HEK293T (cell line): ENCODE results near the gene GIPR.
A peak's percentile ranks its signal among the peaks of the same experiment; 100 is the strongest.
"Not testable (repeated sequence)": the region's sequence is repeated elsewhere in the genome, so short reads cannot be mapped to it uniquely, and the experiment has no call there.

Experiments
- CTCF ChIA-PET: fragments of 350-600 bp; formaldehyde crosslinking; extraction: SDS; loops from one replicate; lab custom pipeline; 2021; ENCODE audit warnings: antibody characterized with exemption, inconsistent platforms; lab: Yijun Ruan, JAX
- POLR2A ChIA-PET: fragments of 350-600 bp; formaldehyde crosslinking; extraction: SDS; loops from one replicate; lab custom pipeline; 2020; ENCODE audit warnings: antibody characterized with exemption, inconsistent platforms; lab: Yijun Ruan, JAX
- DNase-seq: peaks from one replicate; pipeline ENCODE4 v3.0.0; 2012; ENCODE audit warnings: mixed read lengths; ENCODE audit errors: extremely low spot score
- ARNT ChIP-seq: fragments of 450-650 bp; IDR thresholded peaks from 2 replicates; pipeline ENCODE4 v1.6.1; 2017; ENCODE audit warnings: mild to moderate bottlenecking
- BHLHE40 ChIP-seq: fragments of 450-650 bp; IDR thresholded peaks from 2 replicates; pipeline ENCODE4 v1.6.1; 2016; ENCODE audit warnings: mild to moderate bottlenecking, moderate library complexity, borderline replicate concordance
- CTBP1 ChIP-seq: fragments of 450-650 bp; IDR thresholded peaks from 2 replicates; pipeline ENCODE4 v1.6.1; 2016; ENCODE audit warnings: borderline replicate concordance
- ELF4 ChIP-seq: fragments of 450-650 bp; IDR thresholded peaks from 2 replicates; pipeline ENCODE4 v1.6.1; 2017; ENCODE audit warnings: antibody characterized with exemption
- FOXA1 ChIP-seq: fragments of 450-650 bp; IDR thresholded peaks from 2 replicates; pipeline ENCODE4 v1.6.1; 2016; ENCODE audit warnings: mild to moderate bottlenecking
- FOXK2 ChIP-seq: fragments of 450-650 bp; IDR thresholded peaks from 2 replicates; pipeline ENCODE4 v1.6.1; 2016; ENCODE audit warnings: mild to moderate bottlenecking
- FOXM1 ChIP-seq: fragments of 450-650 bp; IDR thresholded peaks from 2 replicates; pipeline ENCODE4 v1.6.1; 2017; ENCODE audit warnings: mild to moderate bottlenecking, borderline replicate concordance
- HDGF ChIP-seq: fragments of 450-650 bp; IDR thresholded peaks from 2 replicates; pipeline ENCODE4 v1.6.1; 2017; ENCODE audit warnings: antibody characterized with exemption, borderline replicate concordance
- L3MBTL2 ChIP-seq: fragments of 450-650 bp; conservative IDR thresholded peaks from 2 replicates; pipeline ENCODE4 v1.6.1; 2016; ENCODE audit warnings: mild to moderate bottlenecking
- LEF1 ChIP-seq: fragments of 450-650 bp; IDR thresholded peaks from 2 replicates; pipeline ENCODE4 v1.6.1; 2017; ENCODE audit warnings: mild to moderate bottlenecking, borderline replicate concordance
- NFRKB ChIP-seq: fragments of 450-650 bp; IDR thresholded peaks from 2 replicates; pipeline ENCODE4 v1.6.1; 2016; ENCODE audit warnings: mild to moderate bottlenecking, moderate library complexity
- PKNOX1 ChIP-seq: fragments of 450-650 bp; IDR thresholded peaks from 2 replicates; pipeline ENCODE4 v1.6.1; 2016
- SP1 ChIP-seq: fragments of 450-650 bp; IDR thresholded peaks from 2 replicates; pipeline ENCODE4 v1.6.1; 2017
- SUZ12 ChIP-seq: fragments of 450-650 bp; IDR thresholded peaks from 2 replicates; pipeline ENCODE4 v1.6.1; 2016; ENCODE audit warnings: mild to moderate bottlenecking
- TARDBP ChIP-seq: fragments of 450-650 bp; IDR thresholded peaks from 2 replicates; pipeline ENCODE4 v1.6.1; 2016
- ZNF384 ChIP-seq: fragments of 450-650 bp; IDR thresholded peaks from 2 replicates; pipeline ENCODE4 v1.6.1; 2016

The GIPR gene

DNA sequence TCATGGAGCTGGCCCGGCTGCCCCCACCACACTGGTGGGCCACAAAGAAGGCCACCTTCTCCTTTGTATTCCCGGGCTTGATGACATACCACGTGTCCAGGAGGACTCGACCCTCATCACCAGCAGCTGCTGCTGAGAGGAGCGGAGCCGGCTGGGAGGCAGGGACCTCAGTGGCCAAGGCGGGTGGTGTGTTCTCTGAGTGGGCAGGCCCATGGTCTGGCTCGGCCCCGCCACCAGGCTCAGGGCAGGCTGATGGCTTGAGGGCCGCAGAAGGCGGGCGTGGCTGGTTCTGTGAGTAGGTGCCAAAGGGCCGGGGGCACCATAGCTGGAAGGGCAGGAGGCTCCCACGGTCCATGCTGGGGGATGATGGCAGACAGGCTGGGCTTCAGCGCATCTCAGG lies 45.1 kb downstream of the GIPR start:
- CTCF ChIA-PET: no interaction called here
- no peak for DNase-seq

GRCh38 chr19:45715139-45715538 lies 47.1 kb downstream of the GIPR start:
- DNase-seq: no peak
- no peak for TF ChIP-seq ELF4
- TF ChIP-seq ARNT: no peak
- no peak for TF ChIP-seq LEF1
- TF ChIP-seq TARDBP: no peak
- no peak for TF ChIP-seq CTBP1
- TF ChIP-seq FOXA1: no peak
- TF ChIP-seq L3MBTL2: no peak
- TF ChIP-seq SUZ12: no peak
- TF ChIP-seq PKNOX1: no peak
- TF ChIP-seq NFRKB: no peak
- TF ChIP-seq FOXK2: no peak
- no peak for TF ChIP-seq BHLHE40
- TF ChIP-seq HDGF: no peak
- no peak for TF ChIP-seq FOXM1
- no peak for TF ChIP-seq SP1
- no peak for TF ChIP-seq ZNF384
- POLR2A ChIA-PET: interaction anchor here (1.0 to 5.9 kb wide), 3 partner anchors 15 to 54 kb away, joined by 3 to 41 read pairs (median 5); partner anchors contain the start of genes FBXO46, QPCTL, SIX5 and SNRPD2
- CTCF ChIA-PET: interaction anchor here (1.0 to 1.4 kb wide), 2 partner anchors 23 to 54 kb away, joined by 4 read pairs; partner anchors contain the start of genes QPCTL, SIX5 and SNRPD2

More for the DNA sequence above, 45.1 kb downstream of the GIPR start:
- TF ChIP-seq LEF1: no peak
- TF ChIP-seq ARNT: no peak
- no peak for TF ChIP-seq ZNF384
- no peak for TF ChIP-seq FOXK2
- no peak for TF ChIP-seq L3MBTL2
- TF ChIP-seq SUZ12: no peak
- TF ChIP-seq TARDBP: no peak
- TF ChIP-seq BHLHE40: no peak
- TF ChIP-seq NFRKB: no peak
- TF ChIP-seq SP1: no peak
- no peak for TF ChIP-seq PKNOX1
- TF ChIP-seq FOXA1: no peak
- no peak for TF ChIP-seq FOXM1
- no peak for TF ChIP-seq CTBP1
- TF ChIP-seq ELF4: no peak
- TF ChIP-seq HDGF: no peak
- POLR2A ChIA-PET: interaction anchor here (5.9 kb wide), 1 partner anchor 21 kb away, joined by 41 read pairs; the partner anchor contains the start of genes QPCTL and SNRPD2

- no peak for DNase-seq
- TF ChIP-seq L3MBTL2 (no peak), ARNT (no peak), SUZ12 (no peak), FOXK2 (no peak), LEF1 (no peak), HDGF (no peak), FOXM1 (no peak), TARDBP (no peak), ELF4 (no peak), ZNF384 (no peak)
- POLR2A ChIA-PET: interaction anchor here (0.6 to 5.9 kb wide), 7 partner anchors 10 to 75 kb away, joined by 3 to 46 read pairs (median 8); partner anchors contain the start of genes FBXO46, QPCTL, SIX5 and SNRPD2
- CTCF ChIA-PET: interaction anchor here (0.6 to 1.6 kb wide), 3 partner anchors 13 to 361 kb away, joined by 3 to 7 read pairs (median 3); partner anchors contain the start of genes QPCTL and SNRPD2
These were observed 48.5 kb downstream of the GIPR start for GRCh38 chr19:45716359-45717130.

- ChIA-PET POLR2A (interaction anchor here (0.6 to 5.9 kb wide), 8 partner anchors 11 to 74 kb away, joined by 3 to 46 read pairs (median 6); partner anchors contain the start of genes FBXO46, QPCTL, SIX5 and SNRPD2), CTCF (interaction anchor here (0.6 to 1.6 kb wide), 3 partner anchors 13 to 360 kb away, joined by 3 to 7 read pairs (median 3); partner anchors contain the start of genes QPCTL and SNRPD2)
- TF ChIP-seq TARDBP: no peak
- TF ChIP-seq ARNT: no peak
- TF ChIP-seq L3MBTL2: peak; percentile 27; the same call in 1 of the 2 replicates
- TF ChIP-seq PKNOX1: peak; percentile 96
- peak; percentile 97 for DNase-seq
These were observed 49.3 kb downstream of the GIPR start for GRCh38 chr19:45717131-45717982.

DNA sequence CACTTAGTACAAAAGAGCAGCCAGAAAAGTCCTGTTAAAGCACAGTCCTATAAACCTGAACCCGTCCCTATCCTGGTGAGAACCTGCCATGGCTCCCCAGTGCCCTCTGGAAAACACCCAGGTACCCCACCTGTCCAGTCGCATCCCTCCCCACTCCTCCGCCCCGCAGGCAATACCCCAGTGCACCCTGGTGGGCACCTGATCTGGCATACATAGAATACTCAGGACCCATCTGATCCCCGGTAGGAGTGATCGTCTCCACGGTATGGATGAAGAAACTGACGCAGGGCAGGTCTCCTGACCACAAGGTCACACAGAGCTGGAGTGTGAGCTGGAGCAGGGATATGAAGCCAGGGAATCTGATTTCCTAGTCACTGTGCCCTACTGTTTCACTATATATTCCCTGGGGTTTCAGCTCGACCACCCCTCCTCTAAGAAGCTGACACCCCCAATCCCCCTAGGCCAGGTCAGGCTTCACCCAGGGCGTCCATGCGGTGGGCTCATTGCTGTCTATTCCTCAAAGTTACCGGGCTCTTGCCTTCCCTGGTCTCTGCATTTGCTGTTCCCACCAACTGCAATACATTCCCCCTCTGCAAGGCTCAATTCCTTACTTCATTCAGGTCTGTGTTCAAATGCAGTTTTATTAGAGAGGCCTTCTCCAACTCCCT lies 50.1 kb downstream of the GIPR start:
- no peak for TF ChIP-seq FOXM1
- TF ChIP-seq SUZ12: no peak
- TF ChIP-seq NFRKB: no peak
- TF ChIP-seq L3MBTL2: no peak
- TF ChIP-seq CTBP1: no peak
- no peak for TF ChIP-seq FOXK2
- TF ChIP-seq ARNT: no peak
- no peak for TF ChIP-seq ZNF384
- TF ChIP-seq BHLHE40: no peak
- no peak for TF ChIP-seq ELF4
- TF ChIP-seq TARDBP: no peak
- TF ChIP-seq SP1: no peak
- TF ChIP-seq HDGF: no peak
- TF ChIP-seq PKNOX1: no peak
- TF ChIP-seq LEF1: no peak
- no peak for TF ChIP-seq FOXA1
- ChIA-PET CTCF (no interaction called here), POLR2A (interaction anchor here (3.0 to 5.9 kb wide), 3 partner anchors 13 to 50 kb away, joined by 26 to 46 read pairs (median 41); partner anchors contain the start of genes FBXO46, QPCTL, SIX5 and SNRPD2)
- no peak for DNase-seq

GRCh38 chr19:45720065-45720464 lies 52.0 kb downstream of the GIPR start:
- CTCF ChIA-PET, DNase-seq: not testable (repeated sequence)
- POLR2A ChIA-PET: interaction anchor here (0.7 to 1.8 kb wide), 3 partner anchors 10 to 49 kb away, joined by 3 to 4 read pairs (median 4); partner anchors contain the start of genes QPCTL and SIX5

- DNase-seq, CTCF ChIA-PET, POLR2A ChIA-PET: not testable (repeated sequence)
These were observed 60.7 kb downstream of the GIPR start for GRCh38 chr19:45728683-45729082.
